ENCODE data around the gene PDE9A. TPM values are rescaled to one million over a fixed set of nuclear protein-coding genes. Genes with fewer than 3 reads are reported as not detected.

The PDE9A gene
- total RNA-seq, 3 donors from 2014 or later, result 0.90 to 4.7 (median 2.5) TPM

GRCh38 chr21:42664614-42665013 is 11.2 kb downstream of the PDE9A start:
- H3K9me3 Mint-ChIP-seq, result no peaks in the 10 kb centered on the region

DNA sequence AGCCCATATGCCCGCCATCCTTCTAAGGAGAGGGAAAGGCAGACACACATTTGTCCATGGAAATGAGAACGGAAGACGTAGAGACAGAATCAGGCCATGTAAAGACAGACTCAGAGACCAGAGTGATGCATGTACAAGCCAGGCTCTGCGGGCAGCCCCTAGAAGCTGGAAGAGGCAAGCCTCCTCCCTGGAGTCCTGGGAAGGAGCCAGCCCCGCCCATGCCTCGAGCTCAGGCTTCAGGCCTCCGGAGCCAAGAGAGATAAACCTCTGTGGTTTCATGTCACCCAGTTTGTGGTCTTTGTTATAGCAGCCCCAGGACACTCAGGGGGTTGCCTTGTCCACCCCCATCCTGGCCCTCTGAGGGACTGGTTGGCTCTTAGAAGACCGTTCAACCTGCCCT is 11.6 kb downstream of the PDE9A start:
- no peak for ATAC-seq
- peaks cover 3% of the 10 kb centered on the region for H3K36me3 Mint-ChIP-seq (ENCODE audit: insufficient read depth)

More at GRCh38 chr21:42664614-42665013, 11.2 kb downstream of the PDE9A start:
- H3K36me3 Mint-ChIP-seq (ENCODE audit: insufficient read depth), result peaks cover 3% of the 10 kb centered on the region
- ATAC-seq (no peak), DNase-seq (no peak)
- H3K27me3 Mint-ChIP-seq (ENCODE audit: low read depth), result no peaks in the 10 kb centered on the region
- no peak overlapping the region for H3K4me3 Mint-ChIP-seq
- peaks cover 2% of the 10 kb centered on the region for H3K4me1 Mint-ChIP-seq (ENCODE audit: low read depth)

DNA sequence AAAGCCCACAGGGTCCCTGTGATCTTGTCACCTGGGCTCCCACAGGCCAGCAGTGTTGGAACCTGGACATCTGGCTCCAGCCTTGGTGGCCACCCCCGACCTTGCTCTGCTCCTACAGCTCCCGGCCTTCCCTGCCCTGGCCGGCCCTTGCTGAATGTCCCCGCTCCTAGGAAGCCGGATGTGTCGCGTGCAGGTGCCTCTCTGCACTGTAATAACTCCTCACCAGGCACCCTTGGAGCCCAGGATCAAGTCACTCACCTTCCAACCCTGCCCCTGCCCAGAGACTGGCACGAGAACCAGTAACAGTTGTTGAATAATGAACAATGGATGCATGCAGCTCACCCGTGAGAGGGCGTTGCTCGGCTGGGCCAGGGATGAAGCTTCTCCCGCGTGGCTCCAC is 12.1 kb downstream of the PDE9A start:
- H3K27me3 Mint-ChIP-seq (ENCODE audit: low read depth), result no peaks in the 10 kb centered on the region
- DNase-seq (no peak), ATAC-seq (no peak)
- no peaks in the 10 kb centered on the region for H3K9me3 Mint-ChIP-seq
- H3K36me3 Mint-ChIP-seq (ENCODE audit: insufficient read depth), result peaks cover 3% of the 10 kb centered on the region
- H3K4me3 Mint-ChIP-seq, result no peak overlapping the region
- peaks cover 1% of the 10 kb centered on the region for H3K4me1 Mint-ChIP-seq (ENCODE audit: low read depth)

More for the DNA sequence above, 11.6 kb downstream of the PDE9A start:
- no peaks in the 10 kb centered on the region for H3K9me3 Mint-ChIP-seq
- H3K27me3 Mint-ChIP-seq (ENCODE audit: low read depth), result no peaks in the 10 kb centered on the region
- no peak for DNase-seq
- no peak overlapping the region for H3K4me3 Mint-ChIP-seq
- peaks cover 1% of the 10 kb centered on the region for H3K4me1 Mint-ChIP-seq (ENCODE audit: low read depth)

- no peaks in the 10 kb centered on the region for H3K9me3 Mint-ChIP-seq
- DNase-seq (peak; percentile 12), ATAC-seq (peak; percentile 57 to 72)
- H3K4me1 Mint-ChIP-seq (ENCODE audit: low read depth), result peaks cover 1% of the 10 kb centered on the region
- no peak overlapping the region for H3K4me3 Mint-ChIP-seq
- no peaks in the 10 kb centered on the region for H3K27me3 Mint-ChIP-seq (ENCODE audit: low read depth)
- H3K36me3 Mint-ChIP-seq (ENCODE audit: insufficient read depth), result peaks cover 3% of the 10 kb centered on the region
Observed at GRCh38 chr21:42666023-42666747, 12.8 kb downstream of the PDE9A start.

GRCh38 chr21:42666925-42667324 is 13.5 kb downstream of the PDE9A start:
- ATAC-seq (no peak), DNase-seq (no peak)
- Mint-ChIP-seq H3K4me3 (no peak overlapping the region), H3K27me3 (ENCODE audit: low read depth) (no peaks in the 10 kb centered on the region), H3K4me1 (ENCODE audit: low read depth) (peaks cover 1% of the 10 kb centered on the region), H3K9me3 (no peaks in the 10 kb centered on the region), H3K36me3 (ENCODE audit: insufficient read depth) (peaks cover 3% of the 10 kb centered on the region)

GRCh38 chr21:42668298-42668992 is 15.0 kb downstream of the PDE9A start:
- no peak for ATAC-seq
- Mint-ChIP-seq H3K27me3 (ENCODE audit: low read depth) (no peaks in the 10 kb centered on the region), H3K9me3 (no peaks in the 10 kb centered on the region), H3K4me3 (no peak overlapping the region), H3K4me1 (ENCODE audit: low read depth) (peaks cover 1% of the 10 kb centered on the region), H3K36me3 (ENCODE audit: insufficient read depth) (peaks cover 3% of the 10 kb centered on the region)
- no peak for DNase-seq

GRCh38 chr21:42669041-42669440 is 15.6 kb downstream of the PDE9A start:
- Mint-ChIP-seq H3K4me1 (ENCODE audit: low read depth) (peaks cover 1% of the 10 kb centered on the region), H3K9me3 (no peaks in the 10 kb centered on the region), H3K27me3 (ENCODE audit: low read depth) (no peaks in the 10 kb centered on the region), H3K36me3 (ENCODE audit: insufficient read depth) (peaks cover 3% of the 10 kb centered on the region), H3K4me3 (no peak overlapping the region)
- DNase-seq (no peak), ATAC-seq (no peak)

DNA sequence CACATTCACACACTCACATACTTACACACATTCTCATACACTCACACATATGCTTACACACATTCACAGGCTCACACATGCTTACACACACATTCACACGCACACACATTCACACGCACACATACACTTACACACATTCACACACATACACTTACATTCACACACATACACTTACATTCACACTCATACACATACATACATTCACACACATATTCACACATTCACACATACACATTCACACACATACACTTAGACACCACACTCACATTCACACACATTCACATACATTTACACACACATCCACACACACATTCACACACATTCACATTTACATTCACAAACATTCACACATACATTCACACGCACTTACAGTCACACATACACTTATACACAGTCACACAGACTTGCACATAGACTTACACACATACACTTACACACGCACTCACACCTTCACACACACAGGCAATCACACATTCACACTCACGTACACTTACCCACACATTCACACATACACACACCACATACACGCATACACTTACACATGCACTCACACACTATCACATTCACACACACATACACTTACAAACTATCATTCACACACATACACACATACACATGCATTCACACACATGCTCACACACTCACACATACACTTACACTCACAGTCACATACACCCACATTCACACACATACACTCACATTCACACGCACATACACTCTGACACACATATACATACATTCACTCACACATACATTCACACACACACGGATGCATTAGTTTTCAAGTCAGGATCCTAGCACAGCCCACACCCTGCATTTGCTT is 16.8 kb downstream of the PDE9A start:
- Mint-ChIP-seq H3K4me3 (no peak overlapping the region), H3K27me3 (ENCODE audit: low read depth) (no peaks in the 10 kb centered on the region), H3K36me3 (ENCODE audit: insufficient read depth) (no peaks in the 10 kb centered on the region), H3K9me3 (no peaks in the 10 kb centered on the region), H3K4me1 (ENCODE audit: low read depth) (no peaks in the 10 kb centered on the region)
- no peak for ATAC-seq
- DNase-seq, result no peak

DNA sequence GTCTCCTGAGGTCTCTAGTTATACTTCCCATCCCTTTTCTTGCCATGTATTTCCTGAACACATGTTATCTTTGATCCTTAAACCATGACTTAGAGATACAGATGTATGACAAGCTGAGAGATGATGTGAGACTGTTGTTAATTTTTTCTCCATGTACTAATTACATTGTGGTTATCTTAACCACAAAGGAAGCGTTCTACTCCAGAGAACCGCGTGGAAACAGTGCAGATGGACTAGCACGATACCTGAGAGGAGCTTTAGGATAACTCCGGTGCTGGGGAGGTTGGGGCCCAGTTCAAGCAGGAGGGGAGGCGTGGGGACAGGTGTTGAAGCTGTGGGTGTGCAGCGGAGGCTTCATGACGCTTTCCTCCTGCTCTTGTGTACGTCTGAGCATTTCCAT is 17.5 kb downstream of the PDE9A start:
- DNase-seq (no peak), ATAC-seq (peak in 1 of 2 donors; percentile 41)
- Mint-ChIP-seq H3K36me3 (ENCODE audit: insufficient read depth) (no peaks in the 10 kb centered on the region), H3K4me3 (no peak overlapping the region), H3K9me3 (no peaks in the 10 kb centered on the region), H3K27me3 (ENCODE audit: low read depth) (no peaks in the 10 kb centered on the region), H3K4me1 (ENCODE audit: low read depth) (no peaks in the 10 kb centered on the region)

- Mint-ChIP-seq H3K36me3 (ENCODE audit: insufficient read depth) (peaks cover 3% of the 10 kb centered on the region), H3K4me3 (no peak overlapping the region), H3K27me3 (ENCODE audit: low read depth) (no peaks in the 10 kb centered on the region), H3K4me1 (ENCODE audit: low read depth) (no peaks in the 10 kb centered on the region), H3K9me3 (no peaks in the 10 kb centered on the region)
- DNase-seq, result no peak
- ATAC-seq, result no peak
Observed at GRCh38 chr21:42671778-42672593, 18.6 kb downstream of the PDE9A start.

GRCh38 chr21:42672699-42673458 is 19.5 kb downstream of the PDE9A start:
- ATAC-seq, result no peak

GRCh38 chr21:42673633-42674328 is 20.4 kb downstream of the PDE9A start:
- no peak for ATAC-seq
- no peaks in the 10 kb centered on the region for H3K27me3 Mint-ChIP-seq (ENCODE audit: low read depth)
- peaks cover 10% of the 10 kb centered on the region for H3K4me1 Mint-ChIP-seq (ENCODE audit: low read depth)
- no peak overlapping the region for H3K4me3 Mint-ChIP-seq
- no peaks in the 10 kb centered on the region for H3K9me3 Mint-ChIP-seq
- DNase-seq, result no peak
- peaks cover 5% of the 10 kb centered on the region for H3K36me3 Mint-ChIP-seq (ENCODE audit: insufficient read depth)

More at GRCh38 chr21:42672699-42673458, 19.5 kb downstream of the PDE9A start:
- DNase-seq, result no peak
- Mint-ChIP-seq H3K4me1 (ENCODE audit: low read depth) (peaks cover 3% of the 10 kb centered on the region), H3K36me3 (ENCODE audit: insufficient read depth) (peaks cover 3% of the 10 kb centered on the region), H3K4me3 (no peak overlapping the region), H3K27me3 (ENCODE audit: low read depth) (no peaks in the 10 kb centered on the region), H3K9me3 (no peaks in the 10 kb centered on the region)

Measured in activated T-cell treated with anti-CD3 and anti-CD28 coated beads, Interleukin-2, amount 50 U/mL, for 4 hours (primary cell).